HEK293 (cell line): ENCODE data around the gene C1D.

Experiments
- KLF9 ChIP-seq: fragments of 450-650 bp; formaldehyde crosslinking; IDR thresholded peaks from 2 replicates; pipeline ENCODE4 v1.5.1; 2016; ENCODE audit warnings: missing biosample characterization, missing genetic modification characterization, low read depth
- SCRT1 ChIP-seq: fragments of 450-650 bp; formaldehyde crosslinking; IDR thresholded peaks from 2 replicates; pipeline ENCODE4 v1.5.1; 2016; ENCODE audit warnings: missing biosample characterization, missing genetic modification characterization, borderline replicate concordance
- SCRT2 ChIP-seq: fragments of 450-650 bp; formaldehyde crosslinking; IDR thresholded peaks from 2 replicates; pipeline ENCODE4 v1.5.1; 2016; ENCODE audit warnings: missing biosample characterization, missing genetic modification characterization
- SETDB1 ChIP-seq: IDR thresholded peaks from one replicate; pipeline ENCODE4 v1.6.1; 2017; ENCODE audit warnings: mild to moderate bottlenecking, low read length, moderate library complexity, mixed read lengths; ENCODE audit not compliant: insufficient read length
- ZNF155 ChIP-seq: fragments of 450-650 bp; formaldehyde crosslinking; IDR thresholded peaks from 2 replicates; pipeline ENCODE4 v1.5.1; 2016; ENCODE audit warnings: missing biosample characterization, missing genetic modification characterization
- ZNF239 ChIP-seq: fragments of 450-650 bp; formaldehyde crosslinking; IDR thresholded peaks from 2 replicates; pipeline ENCODE4 v1.5.1; 2016; ENCODE audit warnings: missing biosample characterization, missing genetic modification characterization
- ZNF354C ChIP-seq: fragments of 450-650 bp; formaldehyde crosslinking; IDR thresholded peaks from 2 replicates; pipeline ENCODE4 v1.5.1; 2016; ENCODE audit warnings: missing biosample characterization, missing genetic modification characterization, low read depth, borderline replicate concordance
- ZNF394 ChIP-seq: fragments of 450-650 bp; formaldehyde crosslinking; IDR thresholded peaks from 2 replicates; pipeline ENCODE4 v1.5.1; 2016; ENCODE audit warnings: missing biosample characterization, missing genetic modification characterization, mild to moderate bottlenecking, moderate library complexity, borderline replicate concordance
- ZNF423 ChIP-seq: fragments of 450-650 bp; formaldehyde crosslinking; IDR thresholded peaks from 2 replicates; pipeline ENCODE4 v1.5.1; 2016; ENCODE audit warnings: missing biosample characterization, missing genetic modification characterization
- ZNF510 ChIP-seq: fragments of 450-650 bp; formaldehyde crosslinking; IDR thresholded peaks from 2 replicates; pipeline ENCODE4 v1.5.1; 2018; ENCODE audit warnings: mild to moderate bottlenecking, missing genetic modification characterization, missing biosample characterization; ENCODE audit not compliant: insufficient replicate concordance
- ZNF521 ChIP-seq: fragments of 450-650 bp; formaldehyde crosslinking; IDR thresholded peaks from 2 replicates; pipeline ENCODE4 v1.5.1; 2017; ENCODE audit warnings: missing biosample characterization, mild to moderate bottlenecking, missing genetic modification characterization
- ZNF610 ChIP-seq: fragments of 450-650 bp; formaldehyde crosslinking; IDR thresholded peaks from 2 replicates; pipeline ENCODE4 v1.5.1; 2016; ENCODE audit warnings: missing biosample characterization, missing genetic modification characterization, borderline replicate concordance
- ZNF664 ChIP-seq: fragments of 450-650 bp; formaldehyde crosslinking; IDR thresholded peaks from 2 replicates; pipeline ENCODE4 v1.5.1; 2016; ENCODE audit warnings: missing biosample characterization, missing genetic modification characterization
- ZNF747 ChIP-seq: fragments of 450-650 bp; formaldehyde crosslinking; IDR thresholded peaks from 2 replicates; pipeline ENCODE4 v1.5.1; 2016; ENCODE audit warnings: missing biosample characterization, missing genetic modification characterization
- ZNF776 ChIP-seq: fragments of 450-650 bp; formaldehyde crosslinking; IDR thresholded peaks from 2 replicates; pipeline ENCODE4 v1.5.0; 2017; ENCODE audit warnings: missing biosample characterization, missing genetic modification characterization, borderline replicate concordance
- TF ChIP-seq, protein P1 (sequence below): fragments of 450-650 bp; formaldehyde crosslinking; IDR thresholded peaks from 2 replicates; pipeline ENCODE4 v1.5.1; 2017; ENCODE audit warnings: missing biosample characterization, mild to moderate bottlenecking, missing genetic modification characterization, moderate library complexity
- TF ChIP-seq, protein P2 (sequence below): fragments of 450-650 bp; formaldehyde crosslinking; IDR thresholded peaks from 2 replicates; pipeline ENCODE4 v1.5.1; 2016; ENCODE audit warnings: missing biosample characterization, missing genetic modification characterization
- TF ChIP-seq, protein P3 (sequence below): fragments of 450-650 bp; formaldehyde crosslinking; IDR thresholded peaks from 2 replicates; pipeline ENCODE4; 2016; ENCODE audit warnings: missing biosample characterization, missing genetic modification characterization
- TF ChIP-seq, protein P4 (sequence below): fragments of 450-650 bp; formaldehyde crosslinking; IDR thresholded peaks from 2 replicates; pipeline ENCODE4 v1.5.1; 2017; ENCODE audit warnings: missing biosample characterization, missing genetic modification characterization
- TF ChIP-seq, protein P5 (sequence below): fragments of 450-650 bp; formaldehyde crosslinking; IDR thresholded peaks from 2 replicates; pipeline ENCODE4 v1.5.1; 2017; ENCODE audit warnings: missing biosample characterization, missing genetic modification characterization
- TF ChIP-seq, protein P6 (sequence below): sonication (generic); formaldehyde crosslinking; IDR thresholded peaks from 2 replicates; pipeline ENCODE4 v1.8.1; 2022; ENCODE audit warnings: mild to moderate bottlenecking, moderate library complexity, missing genetic modification reagents
- TF ChIP-seq, protein P7 (sequence below): fragments of 450-650 bp; formaldehyde crosslinking; IDR thresholded peaks from 2 replicates; pipeline ENCODE4 v1.5.1; 2016; ENCODE audit warnings: missing biosample characterization, missing genetic modification characterization
- TF ChIP-seq, protein P8 (sequence below): fragments of 450-650 bp; formaldehyde crosslinking; IDR thresholded peaks from 2 replicates; pipeline ENCODE4 v1.5.1; 2016; ENCODE audit warnings: missing biosample characterization, missing genetic modification characterization, borderline replicate concordance

The C1D gene

DNA sequence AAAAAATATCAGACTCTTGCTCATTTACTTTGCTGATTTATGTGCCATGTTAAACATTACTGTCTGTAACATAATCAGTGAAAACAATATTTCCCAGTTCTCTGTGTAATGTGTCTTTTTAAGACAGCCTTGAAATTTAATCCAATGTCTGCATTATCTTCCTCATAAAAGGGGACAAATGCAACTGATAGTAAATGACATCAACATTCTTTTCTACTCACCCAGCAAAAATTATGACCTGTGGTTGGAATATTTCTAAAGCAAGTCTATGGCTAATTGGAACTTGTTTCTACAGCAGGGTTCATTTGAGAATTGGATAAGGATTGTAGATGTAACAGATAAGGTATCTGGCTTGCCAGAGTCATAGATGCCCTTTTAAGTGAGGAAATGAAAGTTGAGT, 34.8 kb downstream of the C1D start (continued):
- TF ChIP-seq, protein P1, sequence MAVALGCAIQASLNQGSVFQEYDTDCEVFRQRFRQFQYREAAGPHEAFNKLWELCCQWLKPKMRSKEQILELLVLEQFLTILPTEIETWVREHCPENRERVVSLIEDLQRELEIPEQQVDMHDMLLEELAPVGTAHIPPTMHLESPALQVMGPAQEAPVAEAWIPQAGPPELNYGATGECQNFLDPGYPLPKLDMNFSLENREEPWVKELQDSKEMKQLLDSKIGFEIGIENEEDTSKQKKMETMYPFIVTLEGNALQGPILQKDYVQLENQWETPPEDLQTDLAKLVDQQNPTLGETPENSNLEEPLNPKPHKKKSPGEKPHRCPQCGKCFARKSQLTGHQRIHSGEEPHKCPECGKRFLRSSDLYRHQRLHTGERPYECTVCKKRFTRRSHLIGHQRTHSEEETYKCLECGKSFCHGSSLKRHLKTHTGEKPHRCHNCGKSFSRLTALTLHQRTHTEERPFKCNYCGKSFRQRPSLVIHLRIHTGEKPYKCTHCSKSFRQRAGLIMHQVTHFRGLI (tag by site-specific recombination) = no peak
- TF ChIP-seq, protein P2, sequence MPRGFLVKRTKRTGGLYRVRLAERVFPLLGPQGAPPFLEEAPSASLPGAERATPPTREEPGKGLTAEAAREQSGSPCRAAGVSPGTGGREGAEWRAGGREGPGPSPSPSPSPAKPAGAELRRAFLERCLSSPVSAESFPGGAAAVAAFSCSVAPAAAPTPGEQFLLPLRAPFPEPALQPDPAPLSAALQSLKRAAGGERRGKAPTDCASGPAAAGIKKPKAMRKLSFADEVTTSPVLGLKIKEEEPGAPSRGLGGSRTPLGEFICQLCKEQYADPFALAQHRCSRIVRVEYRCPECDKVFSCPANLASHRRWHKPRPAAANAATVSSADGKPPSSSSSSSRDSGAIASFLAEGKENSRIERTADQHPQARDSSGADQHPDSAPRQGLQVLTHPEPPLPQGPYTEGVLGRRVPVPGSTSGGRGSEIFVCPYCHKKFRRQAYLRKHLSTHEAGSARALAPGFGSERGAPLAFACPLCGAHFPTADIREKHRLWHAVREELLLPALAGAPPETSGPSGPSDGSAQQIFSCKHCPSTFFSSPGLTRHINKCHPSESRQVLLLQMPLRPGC (tag by site-specific recombination) = peak; percentile 55; the same call in 1 of the 2 replicates
- TF ChIP-seq, protein P3, sequence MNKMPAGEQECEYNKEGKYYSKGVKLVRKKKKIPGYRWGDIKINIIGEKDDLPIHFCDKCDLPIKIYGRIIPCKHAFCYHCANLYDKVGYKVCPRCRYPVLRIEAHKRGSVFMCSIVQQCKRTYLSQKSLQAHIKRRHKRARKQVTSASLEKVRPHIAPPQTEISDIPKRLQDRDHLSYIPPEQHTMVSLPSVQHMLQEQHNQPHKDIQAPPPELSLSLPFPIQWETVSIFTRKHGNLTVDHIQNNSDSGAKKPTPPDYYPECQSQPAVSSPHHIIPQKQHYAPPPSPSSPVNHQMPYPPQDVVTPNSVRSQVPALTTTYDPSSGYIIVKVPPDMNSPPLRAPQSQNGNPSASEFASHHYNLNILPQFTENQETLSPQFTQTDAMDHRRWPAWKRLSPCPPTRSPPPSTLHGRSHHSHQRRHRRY = no peak
- TF ChIP-seq SCRT2 (tag by site-specific recombination) = peak; percentile 69
- peak; percentile 58; the same call in 1 of the 2 replicates for TF ChIP-seq ZNF394
- TF ChIP-seq ZNF239 (tag by site-specific recombination) = no peak
- TF ChIP-seq ZNF747 (tag by site-specific recombination) = no peak
- TF ChIP-seq ZNF776 (tag by site-specific recombination) = no peak
- no peak for TF ChIP-seq KLF9 (tag by site-specific recombination)
- TF ChIP-seq, protein P4, sequence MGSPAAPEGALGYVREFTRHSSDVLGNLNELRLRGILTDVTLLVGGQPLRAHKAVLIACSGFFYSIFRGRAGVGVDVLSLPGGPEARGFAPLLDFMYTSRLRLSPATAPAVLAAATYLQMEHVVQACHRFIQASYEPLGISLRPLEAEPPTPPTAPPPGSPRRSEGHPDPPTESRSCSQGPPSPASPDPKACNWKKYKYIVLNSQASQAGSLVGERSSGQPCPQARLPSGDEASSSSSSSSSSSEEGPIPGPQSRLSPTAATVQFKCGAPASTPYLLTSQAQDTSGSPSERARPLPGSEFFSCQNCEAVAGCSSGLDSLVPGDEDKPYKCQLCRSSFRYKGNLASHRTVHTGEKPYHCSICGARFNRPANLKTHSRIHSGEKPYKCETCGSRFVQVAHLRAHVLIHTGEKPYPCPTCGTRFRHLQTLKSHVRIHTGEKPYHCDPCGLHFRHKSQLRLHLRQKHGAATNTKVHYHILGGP (tag by site-specific recombination) = peak; percentile 29; the same call in 1 of the 2 replicates
- TF ChIP-seq, protein P5, sequence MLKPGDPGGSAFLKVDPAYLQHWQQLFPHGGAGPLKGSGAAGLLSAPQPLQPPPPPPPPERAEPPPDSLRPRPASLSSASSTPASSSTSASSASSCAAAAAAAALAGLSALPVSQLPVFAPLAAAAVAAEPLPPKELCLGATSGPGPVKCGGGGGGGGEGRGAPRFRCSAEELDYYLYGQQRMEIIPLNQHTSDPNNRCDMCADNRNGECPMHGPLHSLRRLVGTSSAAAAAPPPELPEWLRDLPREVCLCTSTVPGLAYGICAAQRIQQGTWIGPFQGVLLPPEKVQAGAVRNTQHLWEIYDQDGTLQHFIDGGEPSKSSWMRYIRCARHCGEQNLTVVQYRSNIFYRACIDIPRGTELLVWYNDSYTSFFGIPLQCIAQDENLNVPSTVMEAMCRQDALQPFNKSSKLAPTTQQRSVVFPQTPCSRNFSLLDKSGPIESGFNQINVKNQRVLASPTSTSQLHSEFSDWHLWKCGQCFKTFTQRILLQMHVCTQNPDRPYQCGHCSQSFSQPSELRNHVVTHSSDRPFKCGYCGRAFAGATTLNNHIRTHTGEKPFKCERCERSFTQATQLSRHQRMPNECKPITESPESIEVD (tag by site-specific recombination) = peak; percentile 94
- TF ChIP-seq, protein P6, sequence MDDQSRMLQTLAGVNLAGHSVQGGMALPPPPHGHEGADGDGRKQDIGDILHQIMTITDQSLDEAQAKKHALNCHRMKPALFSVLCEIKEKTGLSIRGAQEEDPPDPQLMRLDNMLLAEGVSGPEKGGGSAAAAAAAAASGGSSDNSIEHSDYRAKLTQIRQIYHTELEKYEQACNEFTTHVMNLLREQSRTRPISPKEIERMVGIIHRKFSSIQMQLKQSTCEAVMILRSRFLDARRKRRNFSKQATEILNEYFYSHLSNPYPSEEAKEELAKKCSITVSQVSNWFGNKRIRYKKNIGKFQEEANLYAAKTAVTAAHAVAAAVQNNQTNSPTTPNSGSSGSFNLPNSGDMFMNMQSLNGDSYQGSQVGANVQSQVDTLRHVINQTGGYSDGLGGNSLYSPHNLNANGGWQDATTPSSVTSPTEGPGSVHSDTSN = no peak
- no peak; the same call in 1 of the 2 replicates for TF ChIP-seq SCRT1 (tag by site-specific recombination)
- TF ChIP-seq ZNF521 (tag by site-specific recombination) = no peak
- TF ChIP-seq ZNF664 (tag by site-specific recombination) = no peak
- TF ChIP-seq SETDB1 = no peak
- TF ChIP-seq ZNF354C (tag by site-specific recombination) = no peak
- TF ChIP-seq, protein P7, sequence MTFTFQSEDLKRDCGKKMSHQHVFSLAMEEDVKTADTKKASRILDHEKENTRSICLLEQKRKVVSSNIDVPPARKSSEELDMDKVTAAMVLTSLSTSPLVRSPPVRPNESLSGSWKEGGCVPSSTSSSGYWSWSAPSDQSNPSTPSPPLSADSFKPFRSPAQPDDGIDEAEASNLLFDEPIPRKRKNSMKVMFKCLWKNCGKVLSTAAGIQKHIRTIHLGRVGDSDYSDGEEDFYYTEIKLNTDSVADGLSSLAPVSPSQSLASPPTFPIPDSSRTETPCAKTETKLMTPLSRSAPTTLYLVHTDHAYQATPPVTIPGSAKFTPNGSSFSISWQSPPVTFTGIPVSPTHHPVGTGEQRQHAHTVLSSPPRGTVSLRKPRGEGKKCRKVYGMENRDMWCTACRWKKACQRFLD (tag by site-specific recombination) = no peak
- no peak for TF ChIP-seq ZNF423
- no peak for TF ChIP-seq ZNF155 (tag by site-specific recombination)
- TF ChIP-seq ZNF510 (tag by site-specific recombination) = no peak
- TF ChIP-seq, protein P8, sequence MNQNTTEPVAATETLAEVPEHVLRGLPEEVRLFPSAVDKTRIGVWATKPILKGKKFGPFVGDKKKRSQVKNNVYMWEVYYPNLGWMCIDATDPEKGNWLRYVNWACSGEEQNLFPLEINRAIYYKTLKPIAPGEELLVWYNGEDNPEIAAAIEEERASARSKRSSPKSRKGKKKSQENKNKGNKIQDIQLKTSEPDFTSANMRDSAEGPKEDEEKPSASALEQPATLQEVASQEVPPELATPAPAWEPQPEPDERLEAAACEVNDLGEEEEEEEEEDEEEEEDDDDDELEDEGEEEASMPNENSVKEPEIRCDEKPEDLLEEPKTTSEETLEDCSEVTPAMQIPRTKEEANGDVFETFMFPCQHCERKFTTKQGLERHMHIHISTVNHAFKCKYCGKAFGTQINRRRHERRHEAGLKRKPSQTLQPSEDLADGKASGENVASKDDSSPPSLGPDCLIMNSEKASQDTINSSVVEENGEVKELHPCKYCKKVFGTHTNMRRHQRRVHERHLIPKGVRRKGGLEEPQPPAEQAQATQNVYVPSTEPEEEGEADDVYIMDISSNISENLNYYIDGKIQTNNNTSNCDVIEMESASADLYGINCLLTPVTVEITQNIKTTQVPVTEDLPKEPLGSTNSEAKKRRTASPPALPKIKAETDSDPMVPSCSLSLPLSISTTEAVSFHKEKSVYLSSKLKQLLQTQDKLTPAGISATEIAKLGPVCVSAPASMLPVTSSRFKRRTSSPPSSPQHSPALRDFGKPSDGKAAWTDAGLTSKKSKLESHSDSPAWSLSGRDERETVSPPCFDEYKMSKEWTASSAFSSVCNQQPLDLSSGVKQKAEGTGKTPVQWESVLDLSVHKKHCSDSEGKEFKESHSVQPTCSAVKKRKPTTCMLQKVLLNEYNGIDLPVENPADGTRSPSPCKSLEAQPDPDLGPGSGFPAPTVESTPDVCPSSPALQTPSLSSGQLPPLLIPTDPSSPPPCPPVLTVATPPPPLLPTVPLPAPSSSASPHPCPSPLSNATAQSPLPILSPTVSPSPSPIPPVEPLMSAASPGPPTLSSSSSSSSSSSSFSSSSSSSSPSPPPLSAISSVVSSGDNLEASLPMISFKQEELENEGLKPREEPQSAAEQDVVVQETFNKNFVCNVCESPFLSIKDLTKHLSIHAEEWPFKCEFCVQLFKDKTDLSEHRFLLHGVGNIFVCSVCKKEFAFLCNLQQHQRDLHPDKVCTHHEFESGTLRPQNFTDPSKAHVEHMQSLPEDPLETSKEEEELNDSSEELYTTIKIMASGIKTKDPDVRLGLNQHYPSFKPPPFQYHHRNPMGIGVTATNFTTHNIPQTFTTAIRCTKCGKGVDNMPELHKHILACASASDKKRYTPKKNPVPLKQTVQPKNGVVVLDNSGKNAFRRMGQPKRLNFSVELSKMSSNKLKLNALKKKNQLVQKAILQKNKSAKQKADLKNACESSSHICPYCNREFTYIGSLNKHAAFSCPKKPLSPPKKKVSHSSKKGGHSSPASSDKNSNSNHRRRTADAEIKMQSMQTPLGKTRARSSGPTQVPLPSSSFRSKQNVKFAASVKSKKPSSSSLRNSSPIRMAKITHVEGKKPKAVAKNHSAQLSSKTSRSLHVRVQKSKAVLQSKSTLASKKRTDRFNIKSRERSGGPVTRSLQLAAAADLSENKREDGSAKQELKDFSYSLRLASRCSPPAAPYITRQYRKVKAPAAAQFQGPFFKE (tag by site-specific recombination) = no peak
- no peak for TF ChIP-seq ZNF610 (tag by site-specific recombination)
